GM19372 (cell line): ENCODE measurements around the gene INTS13.
"Not testable (repeated sequence)": the region's sequence is repeated elsewhere in the genome, so short reads cannot be mapped to it uniquely, and the experiment has no call there.

Source experiments
- ATAC-seq: cut with Tn5 transposase; IDR thresholded peaks from one replicate; pipeline ENCODE4 v1.9.1; 2021; ENCODE audit warnings: mild to moderate bottlenecking, low read depth, moderate library complexity; ENCODE audit not compliant: unreplicated experiment

The INTS13 gene, protein sequence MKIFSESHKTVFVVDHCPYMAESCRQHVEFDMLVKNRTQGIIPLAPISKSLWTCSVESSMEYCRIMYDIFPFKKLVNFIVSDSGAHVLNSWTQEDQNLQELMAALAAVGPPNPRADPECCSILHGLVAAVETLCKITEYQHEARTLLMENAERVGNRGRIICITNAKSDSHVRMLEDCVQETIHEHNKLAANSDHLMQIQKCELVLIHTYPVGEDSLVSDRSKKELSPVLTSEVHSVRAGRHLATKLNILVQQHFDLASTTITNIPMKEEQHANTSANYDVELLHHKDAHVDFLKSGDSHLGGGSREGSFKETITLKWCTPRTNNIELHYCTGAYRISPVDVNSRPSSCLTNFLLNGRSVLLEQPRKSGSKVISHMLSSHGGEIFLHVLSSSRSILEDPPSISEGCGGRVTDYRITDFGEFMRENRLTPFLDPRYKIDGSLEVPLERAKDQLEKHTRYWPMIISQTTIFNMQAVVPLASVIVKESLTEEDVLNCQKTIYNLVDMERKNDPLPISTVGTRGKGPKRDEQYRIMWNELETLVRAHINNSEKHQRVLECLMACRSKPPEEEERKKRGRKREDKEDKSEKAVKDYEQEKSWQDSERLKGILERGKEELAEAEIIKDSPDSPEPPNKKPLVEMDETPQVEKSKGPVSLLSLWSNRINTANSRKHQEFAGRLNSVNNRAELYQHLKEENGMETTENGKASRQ

DNA sequence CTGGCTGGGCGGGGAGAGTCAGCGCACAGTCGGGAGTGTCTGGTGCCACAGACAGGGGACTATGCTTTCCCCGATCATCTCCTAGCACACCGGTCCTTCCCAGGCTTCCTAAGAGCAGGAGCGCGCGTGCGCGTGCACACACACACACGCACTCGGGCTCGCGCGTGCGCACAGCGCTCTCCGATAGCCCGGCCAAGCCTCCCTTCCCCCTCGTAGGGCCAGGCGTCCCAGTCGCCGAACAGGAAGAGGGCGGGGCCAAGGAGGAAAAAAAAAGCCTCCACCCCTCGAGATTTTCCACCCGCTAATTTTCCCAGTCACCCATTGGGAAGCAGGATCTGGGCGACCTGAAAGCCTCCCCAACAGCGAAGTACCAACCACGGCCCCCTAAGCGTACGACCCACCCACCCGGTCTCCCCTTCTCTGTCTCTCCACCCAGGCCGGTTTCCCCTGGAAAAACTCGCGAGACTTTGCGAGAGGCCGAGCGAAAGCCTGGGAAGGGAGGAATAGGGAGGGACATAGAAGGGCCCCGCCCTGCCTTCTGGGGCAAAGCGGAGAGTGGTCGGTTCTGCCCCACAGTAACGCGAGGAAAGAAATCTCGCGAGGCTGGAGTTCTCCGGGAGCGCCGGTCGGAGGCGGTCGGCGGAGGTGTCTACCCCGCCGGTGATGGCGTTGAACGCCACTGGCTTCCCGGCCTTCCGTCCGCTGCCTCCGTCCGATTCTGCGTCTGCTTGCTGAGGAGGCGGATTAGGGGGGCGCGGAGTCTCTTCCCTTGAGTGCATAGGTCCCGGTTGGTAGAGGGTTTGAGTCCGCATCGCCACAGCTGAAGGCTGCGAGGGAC lies at the start of gene INTS13, which contains the start of gene FGFR1OP2:
TSS of gene INTS13 (minus strand) at position 119 of the 838 bp plus-strand sequence. CDS start 1,178 bp downstream, outside the sequence.
TSS of gene FGFR1OP2 (plus strand) at position 608 of the 838 bp plus-strand sequence. CDS start 15,689 bp downstream, outside the sequence.
- peak; percentile 74 for ATAC-seq

DNA sequence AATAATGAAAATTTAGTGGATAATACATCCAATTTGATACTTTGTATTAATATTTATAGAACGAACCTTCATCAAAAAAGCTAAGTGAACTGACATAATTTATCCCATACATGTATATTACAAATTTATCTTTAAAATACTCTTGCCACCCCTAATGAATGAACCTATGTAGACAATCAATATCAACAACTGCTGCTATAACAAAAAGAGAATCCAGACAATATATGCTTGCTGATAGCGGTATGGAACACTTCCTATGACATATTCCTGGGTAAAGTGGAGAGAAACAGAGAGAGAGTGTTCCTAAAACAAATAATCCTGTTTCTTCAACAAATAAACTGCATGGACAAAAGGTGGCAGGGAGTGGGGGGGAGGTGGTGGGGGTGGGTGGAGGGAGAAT lies 45.1 kb upstream of the INTS13 start:
- no peak for ATAC-seq

DNA sequence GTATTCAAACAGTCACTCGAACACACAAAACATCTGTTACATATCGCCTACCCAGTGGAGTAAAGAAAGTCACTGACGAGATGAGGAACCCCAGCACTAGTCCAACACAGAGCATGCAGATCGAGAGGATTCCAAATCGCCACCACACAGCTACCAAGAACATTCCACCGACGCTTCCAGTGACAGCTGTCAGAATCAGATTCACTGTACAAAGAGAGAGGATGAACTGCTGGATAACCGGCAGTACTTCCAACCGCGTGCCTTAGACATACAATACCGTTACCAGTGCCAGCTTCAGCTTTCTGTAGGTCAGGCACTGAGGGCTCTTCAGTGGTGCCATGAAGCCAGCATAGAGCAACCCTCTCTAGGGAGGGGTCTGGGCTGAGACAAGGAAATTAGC lies 42.0 kb upstream of the INTS13 start:
- ATAC-seq = no peak

DNA sequence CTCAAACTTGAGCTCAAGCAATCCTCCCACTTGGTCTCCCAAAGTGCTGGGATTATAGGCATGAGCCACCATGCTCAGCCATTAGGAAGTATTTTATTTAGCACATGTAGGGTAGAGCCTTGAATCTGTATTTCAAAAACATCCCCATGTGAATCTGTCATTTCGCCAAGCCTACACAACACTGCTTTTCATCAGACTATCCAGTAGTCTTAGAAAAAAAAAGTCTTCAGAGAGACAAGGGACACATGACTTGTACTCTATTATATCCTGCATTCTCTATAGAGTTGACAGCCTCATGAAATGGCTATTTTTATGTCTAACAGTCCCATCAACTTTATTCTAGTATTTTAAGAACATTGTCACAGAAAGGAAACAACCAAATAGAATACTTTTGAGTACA lies 41.0 kb upstream of the INTS13 start:
- no peak for ATAC-seq

DNA sequence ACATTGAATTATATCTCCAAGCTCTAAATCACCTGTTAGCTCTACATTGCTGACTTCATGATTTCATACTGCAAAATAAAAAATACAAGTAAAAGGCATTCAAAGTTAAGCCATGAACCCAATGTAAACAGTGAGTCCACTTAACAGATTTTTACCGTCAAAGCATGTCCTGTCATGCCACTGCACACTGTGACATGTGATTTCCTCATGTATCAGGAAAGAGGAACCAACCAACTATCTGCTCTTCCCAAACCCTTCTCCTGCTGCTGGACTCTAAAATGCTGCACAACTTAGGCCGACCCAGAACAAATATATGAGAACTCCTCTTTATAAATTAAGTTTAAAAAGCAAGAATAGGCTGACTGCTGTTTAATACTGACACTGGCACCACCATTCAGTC lies 38.9 kb upstream of the INTS13 start:
- no peak for ATAC-seq

- peak; percentile 98 for ATAC-seq
These were observed 34.2 kb upstream of the INTS13 start for GRCh38 chr12:26971963-26972362.

GRCh38 chr12:26970136-26970535 lies 32.4 kb upstream of the INTS13 start:
- no peak for ATAC-seq

- ATAC-seq = no peak
These were observed 29.1 kb upstream of the INTS13 start for GRCh38 chr12:26966842-26967241.

- ATAC-seq = no peak
These were observed 25.6 kb upstream of the INTS13 start for GRCh38 chr12:26963413-26963812.

DNA sequence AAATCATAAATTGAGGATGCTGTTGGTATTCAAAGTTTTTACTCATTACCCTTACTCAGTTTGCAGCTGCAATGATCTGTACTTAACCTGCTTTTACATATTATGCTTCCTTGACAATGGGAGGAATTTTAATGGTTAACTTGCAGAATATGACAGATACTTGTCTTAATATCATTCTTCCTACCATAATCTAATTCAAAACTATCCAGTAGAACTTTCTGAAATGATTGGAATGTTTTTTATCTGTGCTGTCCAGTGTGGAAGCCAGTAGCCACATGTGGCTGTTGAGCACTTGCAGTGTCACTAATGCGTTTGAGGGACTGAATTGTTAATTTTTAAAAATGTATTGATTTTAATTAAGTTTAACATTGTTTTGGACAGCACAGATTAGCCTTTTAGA lies 24.0 kb upstream of the INTS13 start:
- no peak for ATAC-seq

DNA sequence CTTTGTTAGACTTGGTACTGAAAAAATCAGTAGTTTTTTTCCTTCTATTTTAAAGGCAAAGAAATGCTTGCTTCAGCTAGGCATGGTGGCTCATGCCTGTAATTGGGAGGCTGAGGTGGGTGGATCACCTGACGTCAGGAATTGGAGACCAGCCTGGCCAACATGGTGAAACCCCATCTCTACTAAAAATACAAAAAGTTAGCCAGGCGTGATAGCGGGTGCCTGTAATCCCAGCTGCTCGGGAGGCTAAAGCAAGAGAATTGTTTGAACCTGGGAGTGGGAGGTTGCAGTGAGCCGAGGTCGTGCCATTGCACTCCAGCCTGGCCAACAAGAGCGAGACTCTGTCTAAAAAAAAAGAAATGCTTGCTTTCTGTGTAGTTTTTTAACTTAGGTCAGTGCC lies 23.6 kb upstream of the INTS13 start:
- ATAC-seq = not testable (repeated sequence)

- no peak for ATAC-seq
These were observed 16.2 kb upstream of the INTS13 start for GRCh38 chr12:26954027-26954426.

- ATAC-seq = no peak
These were observed 15.7 kb upstream of the INTS13 start for GRCh38 chr12:26953447-26953846.

GRCh38 chr12:26948309-26948708 lies 10.5 kb upstream of the INTS13 start:
- ATAC-seq = no peak

DNA sequence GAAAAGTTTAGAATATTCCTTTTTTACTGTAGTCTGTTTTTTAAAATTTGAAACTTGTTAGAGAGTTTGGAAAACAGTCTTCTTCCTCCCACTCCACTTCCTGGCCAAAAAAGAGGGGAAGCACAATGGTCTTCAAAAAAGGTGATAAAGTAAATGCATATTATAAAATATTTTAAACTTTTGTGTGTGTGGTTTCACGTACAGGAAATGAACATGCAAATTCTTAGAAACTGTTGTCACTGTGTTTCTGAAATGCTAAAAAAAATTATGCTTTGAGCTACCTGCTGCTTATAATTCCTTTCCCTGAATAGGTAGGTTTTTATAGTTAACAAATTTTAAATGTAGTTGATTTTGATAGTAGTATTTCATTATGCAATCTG lies 3.4 kb upstream of the INTS13 start:
- no peak for ATAC-seq

DNA sequence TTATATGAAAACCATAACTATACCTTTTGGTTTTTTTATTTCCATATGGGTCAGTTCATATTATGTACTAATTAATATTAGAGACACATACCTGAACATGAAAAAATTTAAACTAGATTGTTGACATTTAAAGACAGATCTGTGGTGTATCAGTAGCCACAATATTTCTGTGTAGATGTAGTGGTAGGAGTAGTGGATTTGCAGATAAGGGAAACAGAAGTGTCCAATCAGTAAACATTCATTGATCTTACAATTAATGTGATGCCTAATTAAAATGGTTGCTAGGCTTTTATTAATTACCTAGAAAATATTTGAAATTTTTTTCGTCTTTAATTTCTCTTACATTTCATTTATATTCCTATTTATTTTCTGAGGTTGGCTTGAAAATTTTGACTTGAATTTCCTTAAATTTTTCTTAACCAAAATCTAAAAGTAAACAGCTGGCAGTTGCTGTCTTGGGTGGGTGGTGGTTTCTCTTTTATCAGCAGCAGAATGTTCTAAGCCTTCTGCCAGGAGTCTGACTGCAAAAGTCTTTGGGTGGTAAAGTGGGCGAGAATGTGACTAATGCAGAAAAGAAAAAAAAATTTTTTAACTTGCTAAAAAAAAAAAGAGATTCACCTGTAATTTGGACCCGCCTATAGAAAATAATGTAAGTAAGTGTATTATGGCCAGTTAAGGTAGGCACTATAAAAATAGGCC lies 2.9 kb upstream of the INTS13 start:
- ATAC-seq = no peak

DNA sequence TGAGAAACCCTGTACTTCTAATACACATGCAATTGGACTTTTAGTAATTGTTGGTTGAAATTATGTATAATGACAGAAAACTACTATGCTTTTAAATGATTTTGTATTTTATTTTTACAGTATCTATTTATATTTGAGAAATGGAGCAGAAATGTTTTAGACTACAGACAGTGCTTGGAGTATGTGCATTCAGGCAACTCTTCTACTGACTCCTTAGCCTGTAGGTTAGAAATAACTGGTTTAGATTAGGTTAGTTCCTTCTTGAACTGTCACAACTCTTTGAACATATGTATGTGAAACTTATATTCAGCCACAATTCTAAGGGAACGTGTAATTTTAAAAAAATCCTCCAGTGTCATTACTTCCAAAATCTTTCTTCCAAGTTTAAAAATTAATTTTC lies 2.2 kb upstream of the INTS13 start:
- ATAC-seq = no peak

DNA sequence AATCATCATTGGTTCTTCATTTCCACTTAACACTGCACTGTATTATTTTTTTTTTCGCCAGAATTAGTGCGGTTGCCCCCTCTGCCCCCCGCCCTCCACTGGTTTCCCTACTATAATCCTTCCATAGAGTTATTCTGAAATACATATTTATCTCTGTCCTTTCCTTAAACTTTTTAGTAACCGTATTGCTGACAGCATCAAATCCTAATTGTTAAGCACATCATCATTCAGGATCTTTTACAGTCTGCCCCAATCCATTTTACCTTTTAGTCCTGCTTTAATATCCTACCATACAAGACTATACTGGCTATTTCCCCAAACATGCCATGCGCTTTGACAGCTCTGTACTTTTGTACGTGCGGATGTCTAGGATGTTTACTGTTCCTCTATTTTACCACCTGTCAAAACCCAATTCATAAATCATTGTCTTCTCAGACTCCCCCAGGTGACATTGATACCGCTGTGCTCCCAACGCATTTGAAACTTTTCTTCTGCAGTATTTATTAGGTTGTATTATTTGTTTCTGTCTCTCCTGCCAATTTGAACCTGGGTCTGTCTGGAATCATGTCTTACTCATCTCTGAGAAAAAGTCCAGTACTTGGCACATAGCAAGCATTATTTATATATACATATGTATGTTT lies 1.5 kb upstream of the INTS13 start:
- no peak for ATAC-seq

DNA sequence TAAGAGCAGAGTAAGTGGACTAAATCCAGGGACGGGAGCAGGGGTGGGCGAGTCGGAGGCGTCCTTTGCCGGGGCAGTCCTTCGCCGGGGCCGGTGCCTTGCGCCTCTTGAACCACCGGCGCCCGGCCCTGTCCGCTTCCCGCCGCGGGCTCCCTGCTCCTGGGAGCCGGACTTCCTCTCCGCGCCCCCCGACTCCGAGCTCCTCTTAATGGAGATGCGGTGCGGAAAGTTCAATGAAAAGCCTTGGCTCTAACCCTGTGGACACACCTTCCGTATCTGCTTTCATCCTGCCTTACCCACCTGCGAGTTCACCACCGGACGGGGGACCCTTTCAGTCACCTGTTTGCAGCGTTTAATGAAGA lies 901 bp upstream of the INTS13 start:
- ATAC-seq = peak; percentile 18

GRCh38 chr12:26937443-26937862 lies 328 bp downstream of the INTS13 start:
- ATAC-seq = no peak
